GM12872 (cell line): ENCODE measurements around the gene AKT1.

Experiments used
- CTCF ChIP-seq: IDR thresholded peaks from 3 replicates; pipeline ENCODE4 v1.5.1; 2011; ENCODE audit warnings: low read depth, mild to moderate bottlenecking, low read length, moderate library complexity; ENCODE audit not compliant: insufficient read depth

AKT1 gene

GRCh38 chr14:104830781-104831180, 35.2 kb upstream of the AKT1 start:
- TF ChIP-seq CTCF: no peak

- peak; percentile 45; the same call in 1 of the 3 replicates for TF ChIP-seq CTCF
Measured at GRCh38 chr14:104827177-104828055, 31.9 kb upstream of the AKT1 start.

GRCh38 chr14:104826861-104827176, 31.3 kb upstream of the AKT1 start:
- TF ChIP-seq CTCF: no peak

- peak; percentile 58; the same call in 2 of the 3 replicates for TF ChIP-seq CTCF
Measured at GRCh38 chr14:104826189-104826860, 30.8 kb upstream of the AKT1 start.

- TF ChIP-seq CTCF: no peak
Measured at GRCh38 chr14:104824353-104824997, 28.9 kb upstream of the AKT1 start.

- no peak for TF ChIP-seq CTCF
Measured at GRCh38 chr14:104822821-104823615, 27.5 kb upstream of the AKT1 start.
